GM12878 (cell line): ENCODE measurements around the gene AKNA. TPM values are rescaled to one million over a fixed set of nuclear protein-coding genes. Genes with fewer than 3 reads are reported as not detected.

Experiments
- ATAC-seq: fragments of 200-7000 bp; cut with Tn5 transposase; 3 replicates; pipeline ENCODE4 v1.9.1; 2020; ENCODE audit warnings: mild to moderate bottlenecking, moderate library complexity
- BruUV-seq: library from RNA; stranded (reverse); fragments of 400-500 nt; replicated peaks from 2 replicates; lab custom pipeline; 2021; lab: Mats Ljungman, UMichigan
- CTCF ChIA-PET: fragments of 300-600 bp; sonication (Branson Sonifier 250); formaldehyde crosslinking; extraction: SDS; loops from one replicate; lab custom pipeline; 2021; ENCODE audit warnings: inconsistent platforms; lab: Yijun Ruan, JAX
- POLR2A ChIA-PET: fragments of 350-600 bp; formaldehyde crosslinking; extraction: SDS; loops from one replicate; lab custom pipeline; 2021; ENCODE audit warnings: inconsistent platforms; lab: Charles Lee
- RAD21 ChIA-PET: fragments of 300-600 bp; sonication (Branson Sonifier 250); formaldehyde crosslinking; loops from one replicate; lab custom pipeline; 2023; ENCODE audit warnings: antibody characterized with exemption; ENCODE audit not compliant: unreplicated experiment; lab: Charles Lee
- SMC1A ChIA-PET: fragments of 300-600 bp; sonication (Branson Sonifier 250); formaldehyde crosslinking; loops from one replicate; lab custom pipeline; 2023; ENCODE audit not compliant: unreplicated experiment, uncharacterized antibody; lab: Charles Lee
- DNase-seq: peaks from one replicate; pipeline ENCODE4 v3.0.0-alpha.2; 2011; ENCODE audit warnings: low read depth, low spot score
- FAIRE-seq: peaks from 3 replicates; lab custom pipeline; 2011; peaks lifted over from hg19 to GRCh38; lab: Jason Lieb, UNC
- H2AFZ ChIP-seq: 2 replicates; pipeline ENCODE4 v1.6.0; 2011; ENCODE audit warnings: low read depth, low read length, control low read depth; ENCODE audit not compliant: control insufficient read depth
- H3K27ac ChIP-seq: 2 replicates; pipeline ENCODE4 v1.5.1; 2011; ENCODE audit warnings: control low read depth; ENCODE audit not compliant: control insufficient read depth, insufficient read depth
- H3K27me3 ChIP-seq, 2 experiments: replicated peaks in 1 of 2; 2 replicates each; pipeline versions ENCODE4 v1.6.0 to v1.6.1; 2011; ENCODE audit warnings: low read length in 1 of 2; ENCODE audit not compliant: control insufficient read depth in 2 of 2, insufficient read depth in 2 of 2
- H3K36me3 ChIP-seq, 2 experiments: 2 replicates each; pipeline ENCODE4 v1.5.1; 2011; ENCODE audit warnings: low read length in 1 of 2; ENCODE audit not compliant: control insufficient read depth in 2 of 2, insufficient read depth in 2 of 2
- H3K4me1 ChIP-seq: 2 replicates; pipeline ENCODE4 v1.6.1; 2011; ENCODE audit warnings: mild to moderate bottlenecking, low read length, moderate library complexity, mixed read lengths; ENCODE audit not compliant: control insufficient read depth, insufficient read depth
- H3K4me2 ChIP-seq: 2 replicates; pipeline ENCODE4 v1.6.0; 2011; ENCODE audit warnings: control low read depth; ENCODE audit not compliant: control insufficient read depth, insufficient read depth
- H3K4me3 ChIP-seq: fragments of 200-600 bp; sonication (generic); 2 replicates; pipeline ENCODE4 v1.5.1; 2016
- H3K79me2 ChIP-seq: 2 replicates; pipeline ENCODE4 v1.6.0; 2011; ENCODE audit warnings: low read length; ENCODE audit not compliant: control insufficient read depth, insufficient read depth
- H3K9ac ChIP-seq: 2 replicates; pipeline ENCODE4 v1.8.0; 2011; ENCODE audit warnings: low read length, control low read depth, mixed read lengths; ENCODE audit not compliant: control insufficient read depth, insufficient read depth
- H3K9me3 ChIP-seq: replicated peaks from 3 replicates; pipeline ENCODE4 v1.5.1; 2011; ENCODE audit warnings: mild to moderate bottlenecking, low read length; ENCODE audit not compliant: control insufficient read depth, insufficient read depth
- H4K20me1 ChIP-seq: 2 replicates; pipeline ENCODE4 v1.6.0; 2011; ENCODE audit not compliant: control insufficient read depth, insufficient read depth
- CHD2 ChIP-seq: IDR thresholded peaks from 2 replicates; pipeline ENCODE4 v1.6.1; 2011; ENCODE audit warnings: low read depth, low read length, improper control_type of control experiment, borderline replicate concordance
- ELK1 ChIP-seq: IDR thresholded peaks from 2 replicates; pipeline ENCODE4 v1.6.1; 2012; ENCODE audit warnings: low read depth, low read length, improper control_type of control experiment
- IRF5 ChIP-seq: fragments of 450-650 bp; IDR thresholded peaks from 2 replicates; pipeline ENCODE4 v1.6.1; 2017; ENCODE audit warnings: borderline replicate concordance
- KAT2A ChIP-seq: conservative IDR thresholded peaks from 2 replicates; pipeline ENCODE4 v1.6.1; 2011; ENCODE audit warnings: low read depth, low read length; ENCODE audit not compliant: control insufficient read depth
- MEF2B ChIP-seq: fragments of 450-650 bp; IDR thresholded peaks from 2 replicates; pipeline ENCODE4 v1.6.1; 2018; ENCODE audit warnings: mild to moderate bottlenecking, moderate library complexity; ENCODE audit not compliant: partially characterized antibody, poor library complexity, severe bottlenecking
- MTA2 ChIP-seq: fragments of 450-650 bp; IDR thresholded peaks from 2 replicates; pipeline ENCODE4 v1.6.1; 2016; ENCODE audit warnings: low read depth, mild to moderate bottlenecking, moderate library complexity
- POLR2A ChIP-seq: IDR thresholded peaks from 2 replicates; pipeline ENCODE4 v1.6.1; 2011; ENCODE audit warnings: low read depth, mild to moderate bottlenecking, low read length
- ZNF24 ChIP-seq: fragments of 450-650 bp; IDR thresholded peaks from 2 replicates; pipeline ENCODE4 v1.6.1; 2017; ENCODE audit warnings: antibody characterized with exemption, mild to moderate bottlenecking
- whole genome bisulfite sequencing: methylation state at CpG from one replicate; pipeline ENCODE4 v1.1.6; 2016; ENCODE audit warnings: low lambda C conversion rate; ENCODE audit not compliant: insufficient replicate concordance, insufficient coverage; ENCODE audit errors: missing lambda C conversion rate; 5-methylcytosine and 5-hydroxymethylcytosine counted together
- in situ Hi-C: fragments of 300-500 bp; cut with MboI; formaldehyde crosslinking; loops from 9 replicates; pipeline ENCODE4 v1.14.3; 2018; ENCODE audit warnings: mixed read lengths
- intact Hi-C: fragments of 100-400 bp; cut with micrococcal nuclease; formaldehyde crosslinking; loops from one replicate; pipeline ENCODE4 v1.14.2; 2022; ENCODE audit not compliant: unreplicated experiment
- polyA plus RNA-seq, 11 experiments: library from polyadenylated mRNA; depleted of rRNA in 4 of 11; unstranded in 6 of 11; stranded (reverse) in 5 of 11; fragments of >200 nt; fragmentation: Nextera tagmentation in 4 of 11; fragmentation: Illumina TruSeq in 1 of 11; extraction: Ambion mirVana in 4 of 11; extraction: Trizol in 1 of 11; gene quantifications; 1 replicate in 1 of 11; 2 replicates in 10 of 11; pipeline versions ENCODE4 v1.2.1 to v1.2.3, GENCODE V29; 2011 to 2016; ENCODE audit warnings: inconsistent platforms in 2 of 11, missing spikeins in 2 of 11, low read depth in 1 of 11
- total RNA-seq, 4 experiments: library from RNA; depleted of rRNA in 3 of 4; stranded (reverse); fragments of >200 nt in 3 of 4; fragmentation: Illumina TruSeq in 1 of 4; extraction: Trizol in 1 of 4; gene quantifications; 2 replicates each; pipeline versions ENCODE4 v1.2.1 to v1.2.3, GENCODE V29; 2013 to 2021
- TF ChIP-seq, protein P1 (sequence below): fragments of 450-650 bp; IDR thresholded peaks from 2 replicates; pipeline ENCODE4 v1.6.1; 2017; ENCODE audit warnings: mild to moderate bottlenecking, low read depth, inconsistent platforms; ENCODE audit not compliant: poor library complexity, severe bottlenecking

The AKNA gene
- total and polyA plus RNA-seq, 10 of the 15 experiments (the other 5 are each of a cell fraction or from before 2014, with no cell fraction given), result 1.6 to 132 (median 35.3) TPM

DNA sequence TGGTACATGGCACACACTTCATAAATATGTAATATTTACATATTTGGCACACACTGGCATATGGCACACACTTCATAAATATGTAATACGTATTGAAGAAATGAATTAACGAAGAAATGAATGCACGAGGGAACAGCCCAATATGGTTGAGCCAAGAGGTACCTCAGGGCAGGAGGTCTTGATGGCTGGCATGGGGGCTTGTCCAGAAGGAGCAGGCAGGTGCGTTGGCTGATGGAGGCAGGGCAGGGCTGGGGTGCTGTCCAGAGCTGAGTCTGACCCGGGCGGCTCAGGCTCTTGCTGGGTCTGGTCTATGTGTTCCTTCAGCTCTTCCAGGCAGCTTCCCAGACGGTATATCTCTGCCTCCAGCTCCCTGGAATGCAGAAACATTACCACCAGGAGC lies 26.2 kb downstream of the AKNA start:
- intact Hi-C loops, result no loop called here
- H2AFZ ChIP-seq, result no peak overlapping the region
- TF ChIP-seq MTA2, result no peak
- TF ChIP-seq, protein P1, sequence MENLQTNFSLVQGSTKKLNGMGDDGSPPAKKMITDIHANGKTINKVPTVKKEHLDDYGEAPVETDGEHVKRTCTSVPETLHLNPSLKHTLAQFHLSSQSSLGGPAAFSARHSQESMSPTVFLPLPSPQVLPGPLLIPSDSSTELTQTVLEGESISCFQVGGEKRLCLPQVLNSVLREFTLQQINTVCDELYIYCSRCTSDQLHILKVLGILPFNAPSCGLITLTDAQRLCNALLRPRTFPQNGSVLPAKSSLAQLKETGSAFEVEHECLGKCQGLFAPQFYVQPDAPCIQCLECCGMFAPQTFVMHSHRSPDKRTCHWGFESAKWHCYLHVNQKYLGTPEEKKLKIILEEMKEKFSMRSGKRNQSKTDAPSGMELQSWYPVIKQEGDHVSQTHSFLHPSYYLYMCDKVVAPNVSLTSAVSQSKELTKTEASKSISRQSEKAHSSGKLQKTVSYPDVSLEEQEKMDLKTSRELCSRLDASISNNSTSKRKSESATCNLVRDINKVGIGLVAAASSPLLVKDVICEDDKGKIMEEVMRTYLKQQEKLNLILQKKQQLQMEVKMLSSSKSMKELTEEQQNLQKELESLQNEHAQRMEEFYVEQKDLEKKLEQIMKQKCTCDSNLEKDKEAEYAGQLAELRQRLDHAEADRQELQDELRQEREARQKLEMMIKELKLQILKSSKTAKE, result no peak
- peak; percentile 55; the same call in 1 of the 2 replicates for TF ChIP-seq ZNF24
- over 99% methylated on average over 7 of the region's 7 CpGs for WGBS
- no peaks in the 10 kb centered on the region for H3K27me3 ChIP-seq
- in situ Hi-C loops, result no loop called here
- no peaks in the 10 kb centered on the region for H3K9me3 ChIP-seq
- peaks cover 51 to 66% of the 10 kb centered on the region in 2 experiments for H3K36me3 ChIP-seq
- no peak overlapping the region for H3K27ac ChIP-seq
- H3K4me2 ChIP-seq, result no peak overlapping the region
- peaks cover 1% of the 10 kb centered on the region for H3K79me2 ChIP-seq
- peaks cover 2% of the 10 kb centered on the region; the same call in 1 of the 2 replicates for H4K20me1 ChIP-seq
- peaks cover 23% of the 10 kb centered on the region for H3K4me1 ChIP-seq
- RAD21 ChIA-PET, result interaction anchor here (12.9 kb wide), 1 partner anchor 26 kb away, joined by 251 read pairs; the partner anchor contains the start of gene AKNA
- POLR2A ChIA-PET, result interaction anchor here (13.2 kb wide), 1 partner anchor 26 kb away, joined by 312 read pairs; the partner anchor contains the start of gene AKNA
- DNase-seq (no peak), ATAC-seq (no peak), FAIRE-seq (no peak)
- no peak overlapping the region for H3K9ac ChIP-seq
- CTCF ChIA-PET, result interaction anchor here (1.0 kb wide), 1 partner anchor 23 kb away, joined by 3 read pairs; no protein-coding TSS in a partner anchor
- no peak overlapping the region for H3K4me3 ChIP-seq
- SMC1A ChIA-PET, result interaction anchor here (1.2 to 13.9 kb wide), 2 partner anchors 13 to 26 kb away, joined by 3 to 327 read pairs; partner anchors contain the start of gene AKNA
- BruUV-seq, result no TSS peak

DNA sequence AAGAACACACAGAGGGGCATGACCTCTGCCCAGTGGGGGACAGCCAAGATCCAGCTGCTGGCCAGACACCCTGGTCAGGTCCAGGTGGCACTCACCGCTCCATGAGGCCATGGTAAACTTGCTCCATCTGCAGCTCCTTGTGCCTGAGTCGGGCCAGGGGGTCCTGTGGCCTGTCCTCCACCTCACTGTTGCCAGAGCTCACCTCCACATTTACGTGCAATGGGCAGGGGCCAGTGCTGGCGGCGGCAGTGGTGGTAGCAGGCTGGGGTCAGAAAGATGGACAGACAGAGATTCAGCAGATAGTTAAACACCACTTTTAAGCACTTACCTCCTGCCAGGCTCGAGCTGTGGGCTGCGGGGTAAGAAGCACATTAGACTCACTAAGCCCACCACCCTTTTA lies 28.0 kb downstream of the AKNA start:
- Histone ChIP-seq H3K79me2 (peaks cover 1% of the 10 kb centered on the region; the same call in 1 of the 2 replicates), H3K9ac (no peak overlapping the region), H3K4me2 (no peak overlapping the region), H3K27ac (no peak overlapping the region), H3K4me3 (no peak overlapping the region), H3K9me3 (no peaks in the 10 kb centered on the region), H2AFZ (no peak overlapping the region), H4K20me1 (peaks cover 2% of the 10 kb centered on the region; the same call in 1 of the 2 replicates), H3K4me1 (peaks cover 8% of the 10 kb centered on the region), H3K27me3 (no peaks in the 10 kb centered on the region), H3K36me3 (peaks cover 62 to 78% of the 10 kb centered on the region in 2 experiments)
- POLR2A ChIA-PET, result no interaction called here
- FAIRE-seq (no peak), DNase-seq (no peak), ATAC-seq (no peak)
- RAD21 ChIA-PET, result no interaction called here
- SMC1A ChIA-PET, result no interaction called here
- CTCF ChIA-PET, result no interaction called here
- in situ Hi-C loops (no loop called here), intact Hi-C loops (no loop called here)
- 100% methylated on average over 7 of the region's 7 CpGs for WGBS
- no TSS peak for BruUV-seq
- TF ChIP-seq MEF2B (no peak), IRF5 (no peak), CHD2 (no peak), KAT2A (no peak), ELK1 (no peak), POLR2A (no peak)
